ENCODE results near the gene AMIGO1.
A peak's percentile ranks its signal among the peaks of the same experiment; 100 is the strongest.
"Not testable (repeated sequence)": the region's sequence is repeated elsewhere in the genome, so short reads cannot be mapped to it uniquely, and the experiment has no call there.

AMIGO1 gene

GRCh38 chr1:109482242-109482641 lies 27.3 kb downstream of the AMIGO1 start:
- DNase-seq = peak; percentile 60

- DNase-seq = no peak
Observed at GRCh38 chr1:109481646-109482045, 27.9 kb downstream of the AMIGO1 start.

- no peak for DNase-seq
Observed at GRCh38 chr1:109479901-109480300, 29.6 kb downstream of the AMIGO1 start.

GRCh38 chr1:109479311-109479710 lies 30.2 kb downstream of the AMIGO1 start:
- no peak for DNase-seq

GRCh38 chr1:109478806-109479205 lies 30.7 kb downstream of the AMIGO1 start:
- no peak for DNase-seq

GRCh38 chr1:109477821-109478220 lies 31.7 kb downstream of the AMIGO1 start:
- DNase-seq = no peak

GRCh38 chr1:109476825-109477224 lies 32.7 kb downstream of the AMIGO1 start:
- DNase-seq = no peak

GRCh38 chr1:109475261-109475660 lies 34.3 kb downstream of the AMIGO1 start:
- no peak for DNase-seq

GRCh38 chr1:109474697-109475096 lies 34.8 kb downstream of the AMIGO1 start:
- no peak for DNase-seq

- DNase-seq = not testable (repeated sequence)
Observed at GRCh38 chr1:109473284-109474057, 36.1 kb downstream of the AMIGO1 start.

GRCh38 chr1:109472779-109473178 lies 36.7 kb downstream of the AMIGO1 start:
- DNase-seq = no peak

GRCh38 chr1:109470245-109470644 lies 39.3 kb downstream of the AMIGO1 start:
- no peak for DNase-seq

GRCh38 chr1:109468903-109469302 lies 40.6 kb downstream of the AMIGO1 start:
- DNase-seq = no peak

GRCh38 chr1:109468061-109468460 lies 41.5 kb downstream of the AMIGO1 start:
- no peak for DNase-seq

- DNase-seq = no peak
Observed at GRCh38 chr1:109467301-109467777, 42.2 kb downstream of the AMIGO1 start.

- no peak for DNase-seq
Observed at GRCh38 chr1:109466452-109467300, 42.9 kb downstream of the AMIGO1 start, which contains the start of gene SYPL2. Gene SYPL2 (plus strand): TSS chr1:109466546. CDS start chr1:109466844, 298 bp downstream.

GRCh38 chr1:109466125-109466451 lies 43.4 kb downstream of the AMIGO1 start:
- DNase-seq = no peak

GRCh38 chr1:109457819-109458218 lies 51.7 kb downstream of the AMIGO1 start:
- DNase-seq = no peak

GRCh38 chr1:109454497-109455133 lies 54.9 kb downstream of the AMIGO1 start:
- DNase-seq = no peak
